Epidermal melanocyte (primary cell): ENCODE measurements around the gene JMJD7.

Source experiments
- DNase-seq: peaks from one replicate; pipeline ENCODE4 v3.0.0; 2011; ENCODE audit warnings: low spot score; ENCODE audit not compliant: insufficient read length

The JMJD7 gene

DNA sequence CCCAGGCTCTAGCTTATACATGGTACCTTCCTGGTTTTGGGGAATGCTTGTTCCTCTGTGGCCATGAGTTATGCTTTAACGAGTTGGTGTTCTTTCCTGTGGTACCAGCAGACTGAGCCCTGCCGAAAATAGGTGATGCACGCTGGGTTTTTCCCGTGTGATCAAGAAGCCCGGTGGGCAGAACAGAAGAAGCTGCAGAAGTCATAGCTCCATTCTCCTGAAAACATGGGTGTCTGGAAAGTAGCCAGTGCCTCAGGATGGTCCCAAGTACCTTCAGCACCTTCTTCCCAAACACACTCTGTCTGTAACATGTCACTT lies 28.4 kb upstream of the JMJD7 start:
- no peak for DNase-seq

DNA sequence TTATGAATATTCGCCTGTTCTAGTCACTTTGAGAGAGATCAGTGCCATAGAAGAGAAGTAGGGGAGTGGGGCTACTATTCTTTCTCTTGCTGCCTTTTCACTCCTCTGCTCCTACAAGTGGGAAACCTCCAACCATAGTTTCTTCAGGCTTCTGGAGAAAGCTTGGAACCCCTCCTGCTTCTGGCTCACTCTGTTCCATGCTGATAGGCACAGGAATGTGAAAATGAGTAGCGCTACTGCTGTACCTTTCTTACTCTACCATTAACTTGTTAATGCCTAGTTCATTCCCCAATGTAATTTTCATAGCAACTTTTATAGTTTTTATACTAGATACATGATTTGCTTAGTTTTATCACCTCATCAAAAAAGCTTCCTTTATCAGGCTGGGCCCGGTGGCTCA lies 26.7 kb upstream of the JMJD7 start:
- DNase-seq: no peak

DNA sequence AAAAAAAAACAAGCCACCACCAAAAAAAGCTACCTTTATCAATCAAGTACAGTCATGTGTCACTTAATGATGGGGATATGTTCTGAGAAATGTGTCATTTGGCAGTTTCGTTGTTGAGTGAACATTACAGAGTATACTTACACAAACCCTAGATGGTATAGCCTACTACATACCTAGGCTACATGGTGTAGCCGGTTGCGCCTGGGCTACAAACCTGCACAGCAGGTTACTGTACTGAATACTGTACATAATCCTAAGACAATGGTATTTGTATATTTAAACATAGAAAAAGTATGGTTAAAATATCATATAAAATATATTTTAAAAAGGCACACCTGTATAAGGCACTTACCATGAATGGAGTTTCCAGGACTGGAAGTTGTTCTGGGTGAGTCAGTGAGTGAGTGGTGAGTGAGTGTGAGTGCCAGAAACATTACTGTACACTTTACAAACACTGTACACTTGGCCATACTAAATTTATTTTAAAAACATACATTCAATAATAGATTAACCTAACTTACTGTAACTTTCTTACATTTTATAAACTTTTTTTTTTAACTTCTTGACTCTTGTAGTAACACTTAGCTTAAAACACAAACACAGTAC lies 25.9 kb upstream of the JMJD7 start:
- no peak for DNase-seq

DNA sequence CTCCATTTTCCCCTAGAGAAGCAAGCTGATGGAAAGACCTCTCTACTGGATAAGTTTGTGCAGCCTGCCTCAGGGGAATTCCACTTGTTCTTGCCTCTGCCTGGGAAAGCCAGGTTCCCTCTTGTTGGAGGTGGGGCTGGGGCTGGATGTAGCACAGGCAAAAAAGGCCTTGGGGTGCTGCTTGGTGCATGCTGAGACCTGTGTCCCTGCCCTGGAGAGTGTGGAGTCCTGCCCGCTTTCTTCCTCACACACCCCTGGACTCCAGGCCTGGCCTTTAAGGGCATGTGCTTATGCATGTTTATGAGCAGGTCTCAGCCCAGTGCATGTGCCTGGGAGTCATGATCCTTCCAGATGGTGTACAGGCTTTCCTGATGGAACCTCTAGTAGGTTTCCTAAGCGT lies 23.5 kb upstream of the JMJD7 start:
- no peak for DNase-seq

DNA sequence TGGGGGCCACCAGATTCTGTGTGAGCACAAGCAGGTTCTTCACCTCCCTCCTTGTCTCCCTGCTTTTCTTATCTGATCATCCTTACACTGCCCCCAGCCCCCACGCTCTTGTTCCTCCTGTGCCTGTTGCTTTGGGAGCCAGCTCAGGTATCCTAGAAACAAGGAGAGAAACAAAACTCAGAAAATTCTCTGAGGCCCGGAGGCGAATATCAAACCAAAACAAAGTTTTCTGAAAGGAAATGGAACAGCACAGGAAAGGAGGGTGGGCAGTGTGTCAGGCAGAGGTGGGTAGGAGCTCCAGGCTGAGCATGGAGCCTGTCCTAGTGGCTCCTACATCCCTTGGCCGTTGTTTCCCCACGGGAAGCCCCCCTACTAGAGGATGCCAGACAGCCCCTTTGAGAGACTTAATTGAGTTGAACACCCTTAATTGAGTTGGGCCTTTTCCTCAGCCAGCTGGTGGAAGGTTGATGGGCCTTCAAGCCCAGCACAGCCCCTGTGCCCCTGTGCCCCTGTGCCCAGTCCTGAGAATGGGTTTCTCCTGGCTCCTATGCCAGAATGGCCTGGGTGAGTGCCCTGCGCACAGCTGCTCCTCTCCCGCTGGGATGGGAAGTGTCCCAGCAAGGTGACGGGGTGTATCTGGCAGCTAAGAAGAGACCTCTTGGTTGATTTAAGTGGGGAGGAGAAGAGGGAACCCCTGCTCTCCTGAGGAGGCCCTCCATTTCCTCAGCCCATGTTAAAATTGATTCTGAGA lies 22.8 kb upstream of the JMJD7 start:
- DNase-seq: no peak

- DNase-seq: no peak
Observed at GRCh38 chr15:41805711-41806110, 22.2 kb upstream of the JMJD7 start.

DNA sequence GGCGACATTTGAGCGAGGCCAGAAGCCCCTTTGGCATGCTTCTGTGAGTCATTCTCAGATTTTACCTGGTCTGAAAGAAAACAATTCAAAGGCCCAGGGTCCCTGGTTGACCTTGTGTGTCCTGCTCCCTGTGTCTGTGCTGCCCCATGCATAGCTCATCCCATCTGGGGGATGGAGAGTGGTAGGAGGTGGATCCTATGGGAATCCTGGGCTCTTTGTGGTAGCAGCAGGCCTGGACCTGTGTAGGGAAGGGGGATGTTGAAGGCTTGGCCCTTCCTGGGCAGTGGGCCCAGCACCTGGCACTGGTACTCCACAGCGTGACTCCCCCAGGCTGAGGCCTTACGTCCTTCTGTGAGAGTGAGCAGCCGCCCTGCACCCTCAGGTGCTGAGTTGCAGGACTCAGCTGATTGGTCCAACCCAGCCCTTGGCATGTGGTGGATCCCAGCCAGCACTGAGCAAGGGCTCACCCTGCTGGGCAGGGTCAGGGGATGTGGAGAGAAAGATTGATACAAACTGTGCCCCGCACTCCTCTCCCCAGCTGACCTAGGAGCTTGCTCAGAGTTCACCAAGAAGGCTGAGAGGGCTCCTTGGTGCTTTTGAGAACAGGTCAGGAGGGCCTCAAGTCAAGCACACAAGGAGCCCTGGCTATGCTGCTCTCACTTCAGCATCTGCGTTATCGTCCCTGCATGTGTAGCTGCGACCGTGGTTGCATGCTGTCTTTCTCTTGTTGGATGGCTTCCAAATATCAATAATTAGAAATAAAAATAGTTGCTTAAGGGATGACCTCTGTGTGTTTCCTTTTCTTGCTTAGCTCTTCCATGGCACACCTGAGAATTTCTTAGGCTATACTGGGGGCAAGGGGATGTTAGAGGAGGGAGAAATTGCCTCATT lies 21.4 kb upstream of the JMJD7 start:
- no peak for DNase-seq

DNA sequence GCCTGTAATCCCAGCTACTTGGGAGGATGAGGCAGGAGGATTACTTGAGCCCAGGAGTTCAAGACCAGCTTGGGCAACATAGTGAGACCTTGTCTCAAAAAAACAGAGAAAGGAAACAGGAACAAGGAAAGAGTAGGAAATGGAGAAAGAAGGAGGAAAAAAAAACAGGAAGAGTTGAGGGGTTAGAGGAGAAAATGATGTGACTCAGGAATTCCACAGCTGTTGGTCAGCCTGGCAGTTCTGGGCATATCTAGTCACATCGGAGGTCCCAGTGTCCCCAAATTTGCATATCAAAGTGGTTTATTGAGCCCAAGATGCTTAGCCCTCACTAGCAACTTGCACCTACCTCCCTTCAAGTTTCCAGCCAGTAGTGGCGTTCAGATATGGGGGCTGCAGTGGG lies 18.8 kb upstream of the JMJD7 start:
- no peak for DNase-seq

DNA sequence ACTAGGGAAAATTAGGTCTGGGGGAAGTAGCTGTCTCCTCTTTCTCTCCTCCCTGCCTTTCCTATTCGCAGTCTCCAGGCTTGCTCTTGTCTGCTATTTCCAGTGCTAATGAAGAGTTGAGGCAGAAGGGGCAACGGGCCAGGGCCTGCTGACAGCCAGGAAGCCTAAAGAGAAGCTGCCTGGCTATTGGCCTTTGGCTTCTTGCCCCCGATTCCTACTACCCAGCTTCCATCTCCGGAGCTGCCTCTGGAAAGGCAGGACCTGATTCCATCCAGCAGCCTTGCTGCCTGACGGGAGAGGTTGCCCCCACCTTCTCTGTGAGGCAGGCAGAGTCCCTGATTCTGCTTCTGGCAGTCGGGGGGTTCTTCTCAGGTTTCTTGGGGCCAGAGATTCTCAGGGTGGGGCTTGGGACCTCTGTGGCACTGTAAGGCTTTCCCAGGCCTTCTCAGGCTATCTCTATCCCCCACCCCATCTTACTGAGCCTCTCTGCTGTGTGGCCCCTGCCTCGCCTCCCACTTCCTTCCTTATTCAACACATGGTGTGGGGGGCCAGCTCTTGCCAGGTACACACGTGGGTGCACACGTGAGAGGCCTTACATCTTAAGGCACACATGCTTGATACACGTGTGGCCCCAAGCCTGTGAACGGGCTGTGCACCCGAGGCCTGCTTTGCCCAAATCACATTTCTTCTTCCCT lies 18.2 kb upstream of the JMJD7 start:
- no peak for DNase-seq

DNA sequence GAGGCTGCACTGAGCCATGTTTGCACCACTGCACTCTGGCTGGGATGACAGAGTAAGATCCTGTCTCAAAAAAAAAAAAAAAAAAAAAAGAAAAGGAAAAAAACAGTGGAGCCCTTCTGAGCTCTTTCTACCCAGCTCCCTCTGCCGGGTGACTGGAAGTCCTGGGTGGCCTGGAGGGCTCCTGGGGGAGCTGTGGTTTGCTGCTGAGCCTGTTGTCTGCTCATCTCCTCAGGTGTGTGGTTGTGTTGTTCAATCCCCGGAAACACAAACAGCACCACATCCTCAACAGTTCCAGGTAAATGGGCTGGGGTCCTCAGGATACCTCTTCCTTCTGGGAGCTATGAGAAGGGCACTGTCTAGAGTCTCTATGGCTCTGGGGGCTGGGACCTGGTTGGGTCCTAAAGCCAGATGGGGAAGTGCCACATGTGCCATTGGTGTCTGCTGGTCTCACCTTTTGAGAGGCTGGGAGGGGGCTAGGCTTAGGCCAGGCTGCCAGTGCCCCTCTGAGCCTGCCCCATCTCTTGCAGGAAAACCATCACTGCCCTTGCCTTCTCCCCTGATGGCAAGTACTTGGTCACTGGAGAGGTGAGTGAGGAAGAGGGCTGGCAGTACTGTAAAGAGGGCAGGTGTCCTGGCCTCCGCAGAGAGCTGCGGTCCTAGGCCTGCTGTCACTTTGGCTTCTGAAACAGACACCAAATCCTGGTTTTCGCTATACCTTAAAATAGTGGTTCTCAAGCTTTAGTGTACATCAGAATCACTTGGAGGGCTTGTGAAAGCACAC lies 17.1 kb upstream of the JMJD7 start:
- no peak for DNase-seq

DNA sequence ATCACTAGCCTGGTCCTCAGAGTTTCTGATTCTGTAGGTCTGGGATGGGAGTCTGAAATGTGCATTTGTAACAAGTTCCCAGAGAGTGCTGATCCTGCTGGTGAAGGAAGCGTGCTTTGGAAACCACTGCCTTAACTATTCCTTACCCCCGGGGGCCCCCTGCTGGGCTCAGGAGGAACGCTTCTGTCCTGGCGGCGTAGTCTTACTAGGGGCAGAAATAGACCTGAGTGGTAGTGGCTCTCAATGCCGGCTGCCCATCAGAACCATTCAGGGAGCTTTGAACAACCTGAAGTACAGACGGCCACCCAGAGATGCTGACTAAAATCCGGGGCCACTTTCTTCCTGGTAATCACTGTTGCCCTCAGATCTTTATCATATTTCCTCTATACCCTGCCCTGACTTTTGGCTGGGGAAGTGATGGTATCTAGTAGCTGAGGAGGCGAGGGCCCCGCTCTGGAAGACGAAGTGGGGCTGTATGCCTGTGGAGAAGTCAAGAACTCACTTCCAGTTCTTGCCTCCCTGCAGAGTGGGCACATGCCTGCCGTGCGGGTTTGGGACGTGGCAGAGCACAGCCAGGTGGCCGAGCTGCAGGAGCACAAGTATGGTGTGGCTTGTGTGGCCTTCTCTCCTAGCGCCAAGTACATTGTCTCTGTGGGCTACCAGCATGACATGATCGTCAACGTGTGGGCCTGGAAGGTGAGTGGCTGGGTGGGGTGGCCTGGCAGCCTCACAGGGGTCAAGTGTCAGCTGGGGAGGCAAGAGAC lies 16.3 kb upstream of the JMJD7 start:
- DNase-seq: peak; percentile 89

GRCh38 chr15:41812820-41813375 lies 15.0 kb upstream of the JMJD7 start:
- DNase-seq: no peak

- DNase-seq: no peak
Observed at GRCh38 chr15:41813426-41813825, 14.5 kb upstream of the JMJD7 start.

GRCh38 chr15:41814534-41814933 lies 13.4 kb upstream of the JMJD7 start:
- DNase-seq: no peak

- no peak for DNase-seq
Observed at GRCh38 chr15:41816788-41817187, 11.1 kb upstream of the JMJD7 start.

DNA sequence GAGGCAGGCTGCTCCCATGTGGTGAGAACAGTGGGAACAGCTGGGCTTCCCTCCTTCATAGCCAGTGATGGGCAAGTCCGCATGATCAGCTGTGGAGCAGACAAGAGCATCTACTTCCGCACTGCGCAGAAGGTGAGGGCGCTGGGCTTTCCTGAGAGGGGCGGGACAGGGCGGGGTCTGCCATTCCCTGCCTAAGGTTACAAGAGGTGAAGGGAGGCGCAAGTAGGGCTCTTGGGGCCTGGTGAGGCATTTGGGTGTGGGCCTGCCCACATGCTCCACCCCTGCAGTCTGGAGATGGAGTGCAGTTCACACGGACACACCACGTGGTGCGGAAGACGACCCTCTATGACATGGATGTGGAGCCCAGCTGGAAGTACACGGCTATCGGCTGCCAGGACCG lies 10.6 kb upstream of the JMJD7 start:
- no peak for DNase-seq

DNA sequence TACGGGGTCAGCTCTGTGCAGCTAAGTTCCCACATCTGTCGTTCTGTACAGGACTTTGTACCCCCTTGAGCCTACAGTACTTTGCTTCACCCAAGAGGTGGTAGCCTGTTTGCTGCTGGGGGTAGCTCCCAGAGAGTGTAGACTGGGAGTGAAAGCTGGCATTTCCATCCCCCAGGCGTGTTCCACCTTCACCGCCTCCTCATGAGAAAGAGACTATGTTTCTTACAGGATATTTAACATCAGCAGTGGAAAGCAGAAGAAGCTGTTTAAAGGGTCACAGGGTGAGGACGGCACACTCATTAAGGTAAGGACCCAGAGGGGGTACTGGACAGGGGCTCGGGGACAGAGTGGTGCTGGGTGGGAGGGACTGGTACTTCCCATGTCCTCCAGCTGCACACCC lies 10.1 kb upstream of the JMJD7 start:
- no peak for DNase-seq

- no peak for DNase-seq
Observed at GRCh38 chr15:41819455-41820050, 8.3 kb upstream of the JMJD7 start.

DNA sequence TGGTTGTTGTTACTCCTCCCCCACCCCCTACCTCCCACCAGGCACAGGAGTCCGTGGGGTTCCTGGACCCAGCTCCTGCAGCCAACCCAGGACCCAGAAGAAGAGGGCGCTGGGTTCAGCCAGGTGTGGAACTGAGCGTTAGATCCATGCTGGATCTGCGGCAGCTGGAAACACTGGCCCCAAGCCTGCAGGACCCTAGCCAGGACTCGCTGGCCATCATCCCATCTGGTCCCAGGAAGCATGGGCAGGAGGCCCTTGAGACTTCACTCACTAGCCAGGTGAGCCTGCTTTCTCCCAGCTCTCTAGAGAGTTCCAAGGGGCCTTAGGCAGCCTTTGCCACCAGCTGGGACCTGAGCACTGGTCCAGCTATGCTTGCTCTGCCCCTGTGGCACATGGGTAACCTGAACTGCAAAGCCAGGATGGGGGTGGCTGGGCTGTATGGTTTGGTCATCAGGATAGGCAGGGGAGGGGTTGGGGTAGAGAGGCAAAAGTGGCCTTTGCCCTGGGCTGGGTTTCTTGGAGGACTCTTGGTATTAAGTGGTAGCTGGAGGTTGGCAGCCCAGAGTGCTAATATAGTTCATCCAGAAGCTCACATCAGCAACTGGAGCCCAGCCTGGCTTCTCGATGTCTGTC lies 7.0 kb upstream of the JMJD7 start:
- no peak for DNase-seq
